Hepatocyte (in vitro differentiated cells): ENCODE measurements around the gene ZNF674. TPM values are rescaled to one million over a fixed set of nuclear protein-coding genes. Genes with fewer than 3 reads are reported as not detected.

Experiments
- DNase-seq: peaks from one replicate; pipeline ENCODE4 v3.0.0-alpha.2; 2016; ENCODE audit warnings: low spot score
- H2AFZ ChIP-seq: fragments of 200-600 bp; sonication (generic); 2 replicates; pipeline ENCODE4 v1.6.0; 2016; ENCODE audit warnings: antibody characterized with exemption, mild to moderate bottlenecking
- H3K27ac ChIP-seq: fragments of 200-600 bp; sonication (generic); 2 replicates; pipeline ENCODE4 v1.5.1; 2016; ENCODE audit warnings: mild to moderate bottlenecking
- H3K27me3 ChIP-seq: fragments of 200-600 bp; sonication (generic); 2 replicates; pipeline ENCODE4 v1.6.1; 2016
- H3K36me3 ChIP-seq: fragments of 200-600 bp; sonication (generic); replicated peaks from 2 replicates; pipeline ENCODE4 v1.5.1; 2016; ENCODE audit warnings: low read depth; ENCODE audit not compliant: insufficient read depth
- H3K4me1 ChIP-seq: fragments of 200-600 bp; sonication (generic); 2 replicates; pipeline ENCODE4 v1.5.1; 2016; ENCODE audit warnings: mild to moderate bottlenecking, moderate library complexity; ENCODE audit not compliant: insufficient read depth
- H3K4me2 ChIP-seq: fragments of 200-600 bp; sonication (generic); 2 replicates; pipeline ENCODE4 v1.6.0; 2016
- H3K4me3 ChIP-seq: fragments of 200-600 bp; sonication (generic); 2 replicates; pipeline ENCODE4 v1.5.1; 2016; ENCODE audit warnings: mild to moderate bottlenecking
- H3K79me2 ChIP-seq: fragments of 200-600 bp; sonication (generic); 2 replicates; pipeline ENCODE4 v1.6.0; 2017; ENCODE audit warnings: mild to moderate bottlenecking
- H3K9me2 ChIP-seq: fragments of 200-600 bp; sonication (generic); replicated peaks from 2 replicates; pipeline ENCODE4 v1.6.0; 2017; ENCODE audit warnings: mild to moderate bottlenecking; ENCODE audit not compliant: insufficient read depth
- H3K9me3 ChIP-seq: fragments of 200-600 bp; sonication (generic); 2 replicates; pipeline ENCODE4 v1.5.1; 2016; ENCODE audit warnings: low read depth, mild to moderate bottlenecking
- H4K20me1 ChIP-seq: fragments of 200-600 bp; sonication (generic); 2 replicates; pipeline ENCODE4 v1.6.0; 2016; ENCODE audit warnings: mild to moderate bottlenecking; ENCODE audit not compliant: insufficient read depth, poor library complexity, severe bottlenecking
- CTCF ChIP-seq: fragments of 200-600 bp; sonication (generic); IDR thresholded peaks from 2 replicates; pipeline ENCODE4 v1.5.1; 2016; ENCODE audit warnings: antibody characterized with exemption, mild to moderate bottlenecking; ENCODE audit not compliant: poor library complexity
- EZH2 ChIP-seq: fragments of 200-600 bp; sonication (generic); IDR thresholded peaks from 2 replicates; pipeline ENCODE4 v1.6.1; 2016; ENCODE audit warnings: antibody characterized with exemption, mild to moderate bottlenecking, borderline replicate concordance
- EZH2phosphoT487 ChIP-seq: fragments of 200-600 bp; sonication (generic); IDR thresholded peaks from one replicate; pipeline ENCODE4 v1.6.1; 2018; ENCODE audit warnings: antibody characterized with exemption, mild to moderate bottlenecking, low read depth, moderate library complexity; ENCODE audit not compliant: unreplicated experiment, severe bottlenecking
- WGBS: methylation state at CpG from one replicate; pipeline ENCODE4 v1.1.6; 2016; ENCODE audit warnings: low lambda C conversion rate; ENCODE audit errors: missing lambda C conversion rate; 5-methylcytosine and 5-hydroxymethylcytosine counted together
- polyA plus RNA-seq: library from polyadenylated mRNA; unstranded; fragments of >200 nt; fragmentation: Nextera tagmentation; extraction: Ambion mirVana; gene quantifications from 2 replicates; pipeline ENCODE4 v1.2.1, GENCODE V29; 2016
- total RNA-seq: library from RNA; depleted of rRNA; stranded (reverse); fragments of >200 nt; gene quantifications from 2 replicates; pipeline ENCODE4 v1.2.3, GENCODE V29; 2014

The ZNF674 gene
- total and polyA plus RNA-seq, 2 experiments from 2014 or later: 2.2 to 4.8 TPM

- Histone ChIP-seq H3K27ac (no peak overlapping the region), H3K9me2 (no peaks in the 10 kb centered on the region), H3K4me3 (no peak overlapping the region), H2AFZ (no peak overlapping the region), H3K4me2 (no peak overlapping the region), H3K4me1 (no peaks in the 10 kb centered on the region), H3K9me3 (no peaks in the 10 kb centered on the region), H3K36me3 (no peaks in the 10 kb centered on the region), H3K27me3 (no peaks in the 10 kb centered on the region), H4K20me1 (no peaks in the 10 kb centered on the region), H3K79me2 (no peaks in the 10 kb centered on the region)
- no peak for DNase-seq
- no peak for TF ChIP-seq EZH2phosphoT487
- TF ChIP-seq CTCF: no peak
- TF ChIP-seq EZH2: no peak
Observed at GRCh38 chrX:46567388-46567787, 22.2 kb upstream of the ZNF674 start.

- no peak overlapping the region for H3K4me2 ChIP-seq
Observed at GRCh38 chrX:46561824-46562657, 16.8 kb upstream of the ZNF674 start.

GRCh38 chrX:46559062-46559461, 13.8 kb upstream of the ZNF674 start:
- DNase-seq: no peak
- Histone ChIP-seq H3K4me1 (no peaks in the 10 kb centered on the region), H3K27me3 (no peaks in the 10 kb centered on the region), H2AFZ (no peak overlapping the region), H4K20me1 (no peaks in the 10 kb centered on the region), H3K4me2 (no peak overlapping the region), H3K79me2 (no peaks in the 10 kb centered on the region), H3K4me3 (no peak overlapping the region), H3K9me3 (no peaks in the 10 kb centered on the region), H3K27ac (no peak overlapping the region), H3K9me2 (no peaks in the 10 kb centered on the region), H3K36me3 (no peaks in the 10 kb centered on the region)
- TF ChIP-seq CTCF: no peak
- no peak for TF ChIP-seq EZH2
- TF ChIP-seq EZH2phosphoT487: no peak
- WGBS: 78% methylated on average over 3 of the region's 3 CpGs

More at GRCh38 chrX:46561824-46562657, 16.8 kb upstream of the ZNF674 start:
- no peak for DNase-seq
- Histone ChIP-seq H3K4me1 (no peaks in the 10 kb centered on the region), H3K27ac (no peak overlapping the region), H4K20me1 (no peaks in the 10 kb centered on the region), H3K4me3 (no peak overlapping the region), H3K36me3 (no peaks in the 10 kb centered on the region), H3K79me2 (no peaks in the 10 kb centered on the region), H3K27me3 (no peaks in the 10 kb centered on the region), H2AFZ (no peak overlapping the region), H3K9me2 (no peaks in the 10 kb centered on the region), H3K9me3 (no peaks in the 10 kb centered on the region)
- 81% methylated on average over 6 of the region's 6 CpGs for WGBS
- TF ChIP-seq EZH2phosphoT487: no peak
- no peak for TF ChIP-seq CTCF
- TF ChIP-seq EZH2: no peak
